ENCODE measurements around the gene EPHB1. TPM values are rescaled to one million over a fixed set of nuclear protein-coding genes. Genes with fewer than 3 reads are reported as not detected.

EPHB1 gene
- total and polyA plus RNA-seq, 2 of the 13 experiments (the other 11 are each of a cell fraction or from before 2014, with no cell fraction given) = 0.07 to 0.21 TPM

DNA sequence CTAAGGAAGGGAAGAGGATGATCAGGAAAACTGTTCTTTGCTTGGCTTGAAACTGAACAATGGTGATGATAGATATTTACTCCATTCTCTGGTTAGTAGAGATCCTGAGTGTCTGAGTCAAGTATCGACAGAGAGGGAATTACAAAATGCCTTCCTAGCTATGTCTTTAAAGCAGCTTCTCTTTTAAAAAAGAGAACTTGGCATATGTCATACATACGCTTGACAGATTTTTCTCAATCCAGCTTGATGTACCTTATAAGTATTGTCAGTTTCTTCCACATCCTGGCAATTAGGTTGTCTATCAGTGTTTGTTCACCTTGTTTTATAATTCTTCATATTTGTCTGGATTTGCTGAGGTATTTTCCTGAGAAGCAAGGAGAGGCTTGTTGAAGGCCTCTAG is 5.0 kb upstream of the EPHB1 start (continued):
- TF ChIP-seq, protein P1, sequence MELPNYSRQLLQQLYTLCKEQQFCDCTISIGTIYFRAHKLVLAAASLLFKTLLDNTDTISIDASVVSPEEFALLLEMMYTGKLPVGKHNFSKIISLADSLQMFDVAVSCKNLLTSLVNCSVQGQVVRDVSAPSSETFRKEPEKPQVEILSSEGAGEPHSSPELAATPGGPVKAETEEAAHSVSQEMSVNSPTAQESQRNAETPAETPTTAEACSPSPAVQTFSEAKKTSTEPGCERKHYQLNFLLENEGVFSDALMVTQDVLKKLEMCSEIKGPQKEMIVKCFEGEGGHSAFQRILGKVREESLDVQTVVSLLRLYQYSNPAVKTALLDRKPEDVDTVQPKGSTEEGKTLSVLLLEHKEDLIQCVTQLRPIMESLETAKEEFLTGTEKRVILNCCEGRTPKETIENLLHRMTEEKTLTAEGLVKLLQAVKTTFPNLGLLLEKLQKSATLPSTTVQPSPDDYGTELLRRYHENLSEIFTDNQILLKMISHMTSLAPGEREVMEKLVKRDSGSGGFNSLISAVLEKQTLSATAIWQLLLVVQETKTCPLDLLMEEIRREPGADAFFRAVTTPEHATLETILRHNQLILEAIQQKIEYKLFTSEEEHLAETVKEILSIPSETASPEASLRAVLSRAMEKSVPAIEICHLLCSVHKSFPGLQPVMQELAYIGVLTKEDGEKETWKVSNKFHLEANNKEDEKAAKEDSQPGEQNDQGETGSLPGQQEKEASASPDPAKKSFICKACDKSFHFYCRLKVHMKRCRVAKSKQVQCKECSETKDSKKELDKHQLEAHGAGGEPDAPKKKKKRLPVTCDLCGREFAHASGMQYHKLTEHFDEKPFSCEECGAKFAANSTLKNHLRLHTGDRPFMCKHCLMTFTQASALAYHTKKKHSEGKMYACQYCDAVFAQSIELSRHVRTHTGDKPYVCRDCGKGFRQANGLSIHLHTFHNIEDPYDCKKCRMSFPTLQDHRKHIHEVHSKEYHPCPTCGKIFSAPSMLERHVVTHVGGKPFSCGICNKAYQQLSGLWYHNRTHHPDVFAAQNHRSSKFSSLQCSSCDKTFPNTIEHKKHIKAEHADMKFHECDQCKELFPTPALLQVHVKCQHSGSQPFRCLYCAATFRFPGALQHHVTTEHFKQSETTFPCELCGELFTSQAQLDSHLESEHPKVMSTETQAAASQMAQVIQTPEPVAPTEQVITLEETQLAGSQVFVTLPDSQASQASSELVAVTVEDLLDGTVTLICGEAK (IDR thresholded peaks at IDR 0.05) = no peak
- TF ChIP-seq, protein P1 (CRISPR knock-in tag; IDR thresholded peaks at IDR 0.05) = no peak
- TF ChIP-seq SNAI1 (CRISPR knock-in tag; IDR thresholded peaks at IDR 0.05; ENCODE audit: borderline replicate concordance) (no peak), ZNF577 (CRISPR knock-in tag; IDR thresholded peaks at IDR 0.05; ENCODE audit: borderline replicate concordance, low read depth) (no peak), SUZ12 (IDR thresholded peaks at IDR 0.05; ENCODE audit: low read depth, low read length) (no peak), ZFP90 (CRISPR knock-in tag; IDR thresholded peaks at IDR 0.05; ENCODE audit: borderline replicate concordance) (no peak), MTF2 (CRISPR knock-in tag; IDR thresholded peaks at IDR 0.05; ENCODE audit: borderline replicate concordance) (no peak)
- TF ChIP-seq, protein P2, sequence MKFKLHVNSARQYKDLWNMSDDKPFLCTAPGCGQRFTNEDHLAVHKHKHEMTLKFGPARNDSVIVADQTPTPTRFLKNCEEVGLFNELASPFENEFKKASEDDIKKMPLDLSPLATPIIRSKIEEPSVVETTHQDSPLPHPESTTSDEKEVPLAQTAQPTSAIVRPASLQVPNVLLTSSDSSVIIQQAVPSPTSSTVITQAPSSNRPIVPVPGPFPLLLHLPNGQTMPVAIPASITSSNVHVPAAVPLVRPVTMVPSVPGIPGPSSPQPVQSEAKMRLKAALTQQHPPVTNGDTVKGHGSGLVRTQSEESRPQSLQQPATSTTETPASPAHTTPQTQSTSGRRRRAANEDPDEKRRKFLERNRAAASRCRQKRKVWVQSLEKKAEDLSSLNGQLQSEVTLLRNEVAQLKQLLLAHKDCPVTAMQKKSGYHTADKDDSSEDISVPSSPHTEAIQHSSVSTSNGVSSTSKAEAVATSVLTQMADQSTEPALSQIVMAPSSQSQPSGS (CRISPR knock-in tag; IDR thresholded peaks at IDR 0.05) = no peak
- TF ChIP-seq, protein P3, sequence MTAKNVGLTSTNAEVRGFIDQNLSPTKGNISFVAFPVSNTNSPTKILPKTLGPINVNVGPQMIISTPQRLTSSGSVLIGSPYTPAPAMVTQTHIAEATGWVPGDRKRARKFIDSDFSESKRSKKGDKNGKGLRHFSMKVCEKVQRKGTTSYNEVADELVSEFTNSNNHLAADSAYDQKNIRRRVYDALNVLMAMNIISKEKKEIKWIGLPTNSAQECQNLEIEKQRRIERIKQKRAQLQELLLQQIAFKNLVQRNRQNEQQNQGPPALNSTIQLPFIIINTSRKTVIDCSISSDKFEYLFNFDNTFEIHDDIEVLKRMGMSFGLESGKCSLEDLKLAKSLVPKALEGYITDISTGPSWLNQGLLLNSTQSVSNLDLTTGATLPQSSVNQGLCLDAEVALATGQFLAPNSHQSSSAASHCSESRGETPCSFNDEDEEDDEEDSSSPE (CRISPR knock-in tag; IDR thresholded peaks at IDR 0.05) = no peak
